HG03469 (cell line): Measurements from ENCODE around the gene SLC15A1.
"Not testable (repeated sequence)": the region's sequence is repeated elsewhere in the genome, so short reads cannot be mapped to it uniquely, and the experiment has no call there.

Experiments
- ATAC-seq: cut with Tn5 transposase; IDR thresholded peaks from one replicate; pipeline ENCODE4 v1.9.1; 2021; ENCODE audit warnings: mild to moderate bottlenecking, moderate library complexity, moderate number of reproducible peaks; ENCODE audit not compliant: unreplicated experiment

The SLC15A1 gene

DNA sequence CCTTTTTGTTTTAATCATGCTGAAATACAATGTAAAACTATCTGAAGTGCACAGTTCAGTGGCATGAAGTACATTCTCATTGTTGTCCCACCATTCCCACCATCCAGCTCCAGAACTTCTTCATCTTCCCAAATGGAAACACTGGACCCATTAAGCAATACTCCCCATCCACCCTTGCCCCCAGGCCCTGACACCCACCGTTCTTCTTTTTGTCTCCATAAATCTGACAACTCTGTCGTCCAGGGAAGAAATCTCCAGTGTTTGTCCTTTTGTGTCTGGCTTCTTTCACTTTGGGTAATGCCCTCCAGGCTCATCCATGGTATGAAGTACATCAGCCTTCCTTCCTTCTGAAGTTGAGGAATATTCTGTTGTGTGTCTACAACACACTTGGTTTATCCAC lies 2.6 kb upstream of the SLC15A1 start:
- ATAC-seq: no peak

DNA sequence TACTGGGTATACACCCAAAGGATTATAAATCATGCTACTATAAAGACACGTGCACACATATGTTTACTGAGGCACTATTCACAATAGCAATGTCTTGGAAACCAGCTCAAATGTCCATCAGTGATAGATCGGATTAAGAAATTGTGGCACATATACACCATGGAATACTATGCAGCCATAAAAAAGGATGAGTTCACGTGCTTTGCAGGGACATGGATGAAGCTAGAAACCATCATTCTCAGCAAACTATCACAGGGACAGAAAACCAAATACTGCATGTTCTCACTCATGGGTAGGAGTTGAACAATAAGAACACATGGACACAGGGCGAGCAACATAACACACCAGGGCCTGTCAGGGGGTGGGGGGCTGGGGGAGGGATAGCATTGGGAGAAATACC lies 2.0 kb upstream of the SLC15A1 start:
- not testable (repeated sequence) for ATAC-seq

DNA sequence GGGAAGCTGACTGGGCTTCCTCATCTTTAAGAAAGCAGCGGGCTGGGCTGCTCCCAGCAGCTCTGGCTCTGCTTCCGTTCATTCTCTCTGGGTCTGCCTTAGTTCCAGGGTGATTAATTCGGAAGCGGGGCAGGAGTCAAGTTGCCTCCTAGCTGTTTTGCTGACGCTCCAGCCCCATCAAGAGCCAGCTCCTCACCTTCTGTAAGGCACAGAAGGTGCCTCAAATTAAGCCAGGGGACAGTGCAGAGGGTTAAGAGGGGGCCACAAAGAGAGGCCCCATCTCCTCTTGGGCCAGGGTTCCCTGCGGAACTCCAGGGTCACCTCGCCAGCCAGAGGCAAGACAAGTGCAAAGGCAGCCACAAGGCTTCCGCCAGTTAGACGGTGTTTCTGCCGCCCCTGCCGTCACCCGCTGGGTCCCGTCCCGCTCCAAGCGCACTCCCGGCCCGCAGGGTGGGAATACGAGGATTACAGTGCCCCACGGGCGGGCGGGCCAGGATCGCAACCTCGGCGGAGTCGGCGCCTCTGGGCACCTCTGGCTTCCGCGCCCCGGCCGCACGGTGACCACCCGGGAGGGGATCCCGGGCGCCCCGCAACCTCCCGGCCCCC lies 508 bp downstream of the SLC15A1 start:
- no peak for ATAC-seq

DNA sequence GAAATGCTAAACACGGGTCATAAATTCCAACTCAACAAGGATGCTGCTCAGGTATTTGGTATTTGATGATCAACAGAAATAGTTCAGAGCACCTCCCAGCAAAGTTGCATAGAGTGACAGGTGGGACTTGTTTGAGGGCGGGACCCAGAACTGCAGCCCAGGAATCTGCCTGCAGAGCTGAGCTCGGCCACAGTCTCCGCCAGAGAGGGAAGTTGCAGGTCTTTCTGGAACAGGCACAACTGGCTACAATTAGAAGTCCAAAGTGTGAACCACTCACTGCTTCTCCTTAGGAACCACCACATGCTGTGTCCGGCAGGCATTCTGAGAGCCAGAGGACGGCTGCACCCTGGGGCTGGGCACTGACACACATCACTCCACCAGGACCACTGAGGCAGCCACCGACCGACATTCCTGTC lies 1.1 kb downstream of the SLC15A1 start:
- ATAC-seq: no peak

DNA sequence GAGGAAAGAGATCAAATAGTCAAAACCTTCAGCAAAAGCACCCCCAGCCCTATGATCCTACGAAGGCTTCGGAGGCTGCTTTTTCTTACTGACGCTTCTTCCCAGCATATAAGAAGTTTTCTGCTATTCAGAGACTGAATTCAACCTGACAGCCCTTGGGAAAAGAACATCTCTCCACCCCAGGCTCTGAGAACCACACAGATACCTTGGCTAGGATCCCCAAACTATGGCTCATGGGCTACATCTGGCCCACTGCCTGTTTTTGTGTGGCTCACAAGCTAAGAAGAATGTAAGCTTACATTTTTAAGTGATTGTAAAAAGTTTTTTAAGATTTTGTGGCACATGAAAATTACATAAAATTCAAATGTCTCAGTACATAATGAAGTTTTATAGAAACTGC lies 3.0 kb downstream of the SLC15A1 start:
- no peak for ATAC-seq

DNA sequence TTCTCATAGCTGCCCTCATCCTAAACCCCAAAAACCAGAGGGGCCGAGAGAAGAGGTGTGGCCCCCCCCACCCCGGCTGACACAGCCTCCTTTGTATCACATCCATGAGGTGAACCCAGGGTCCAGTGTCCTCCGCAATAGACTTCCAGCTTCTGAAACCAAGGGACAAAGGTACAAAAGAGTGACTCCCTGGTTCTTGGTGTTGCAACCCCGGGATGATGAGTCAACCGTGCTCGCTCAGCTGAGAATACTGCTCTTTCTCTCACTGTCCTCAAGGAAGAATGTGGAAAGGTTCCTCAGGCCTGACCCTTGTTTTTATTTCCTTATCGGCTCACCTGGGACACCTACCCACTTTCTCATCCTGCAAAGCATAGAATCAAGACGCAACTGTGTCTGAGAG lies 5.5 kb downstream of the SLC15A1 start:
- no peak for ATAC-seq

DNA sequence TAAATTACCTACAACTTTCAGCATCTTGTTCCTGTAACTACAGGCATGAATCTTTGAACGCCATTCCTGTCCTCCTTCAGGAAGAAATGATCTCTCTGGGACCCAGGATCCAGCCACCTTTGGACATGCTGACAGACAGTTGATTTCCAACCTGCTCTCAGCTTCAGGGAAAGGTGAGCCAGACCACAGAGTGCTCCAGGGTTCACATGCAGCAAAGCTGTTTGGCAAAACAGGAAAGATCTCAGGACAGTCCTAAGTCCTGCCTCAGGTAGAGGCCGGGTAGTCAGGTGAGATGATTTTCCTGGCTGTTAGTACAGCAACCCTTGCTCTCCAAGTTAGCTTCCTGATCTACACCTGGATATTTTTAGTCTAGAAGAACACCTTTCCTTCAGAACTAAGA lies 9.1 kb downstream of the SLC15A1 start:
- ATAC-seq: no peak

DNA sequence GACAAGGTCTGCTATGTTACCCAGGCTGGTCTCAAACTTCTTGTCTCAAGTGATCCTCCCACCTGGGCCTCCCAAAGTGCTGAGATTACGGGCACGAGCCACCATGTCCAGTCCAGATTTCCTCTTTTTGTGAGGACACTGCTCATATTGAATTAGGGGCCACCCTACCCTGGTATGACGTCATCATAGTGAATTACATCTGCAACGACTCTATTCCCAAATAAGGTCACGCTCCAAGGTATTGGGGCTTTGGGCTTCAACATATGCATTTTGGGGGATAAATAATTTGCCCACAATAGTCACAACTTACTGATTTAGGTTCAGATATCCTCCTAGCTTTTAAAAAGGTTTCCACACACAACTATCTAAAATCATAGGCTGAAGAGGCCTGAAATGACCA lies 9.5 kb downstream of the SLC15A1 start:
- no peak for ATAC-seq

DNA sequence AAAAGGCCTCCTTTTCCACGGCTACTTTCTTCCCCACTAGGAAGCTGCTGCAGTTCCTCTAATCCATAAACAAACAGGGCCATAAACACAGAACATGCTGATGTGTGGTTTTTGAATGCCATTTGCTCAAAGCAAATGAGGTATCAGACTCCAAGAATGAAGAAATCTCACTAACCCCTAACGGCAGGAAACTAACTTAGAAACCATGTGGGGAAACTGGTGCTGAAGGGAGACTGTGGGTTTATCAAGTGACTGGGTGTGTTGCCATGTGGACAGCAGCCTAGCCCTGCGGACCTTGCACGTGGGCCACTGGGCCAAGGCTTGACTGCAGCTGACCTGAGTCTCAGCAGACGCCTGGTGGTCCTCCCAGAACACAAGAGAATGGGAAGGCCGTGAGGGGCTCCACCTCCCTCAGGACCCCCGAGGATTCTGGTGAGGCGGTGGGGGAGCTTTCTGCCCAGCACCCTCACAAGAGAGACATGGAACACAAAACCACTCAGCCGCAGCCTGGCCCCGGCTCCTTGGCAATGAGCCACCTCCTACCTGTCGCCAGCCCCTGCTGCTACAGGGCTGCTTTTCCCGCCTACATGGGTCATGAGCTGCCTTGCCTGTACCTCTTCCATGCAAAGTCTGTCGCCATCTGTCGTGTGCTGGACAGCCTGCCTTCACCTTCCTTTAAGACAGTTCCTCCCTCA lies 10.6 kb downstream of the SLC15A1 start:
- ATAC-seq: no peak

DNA sequence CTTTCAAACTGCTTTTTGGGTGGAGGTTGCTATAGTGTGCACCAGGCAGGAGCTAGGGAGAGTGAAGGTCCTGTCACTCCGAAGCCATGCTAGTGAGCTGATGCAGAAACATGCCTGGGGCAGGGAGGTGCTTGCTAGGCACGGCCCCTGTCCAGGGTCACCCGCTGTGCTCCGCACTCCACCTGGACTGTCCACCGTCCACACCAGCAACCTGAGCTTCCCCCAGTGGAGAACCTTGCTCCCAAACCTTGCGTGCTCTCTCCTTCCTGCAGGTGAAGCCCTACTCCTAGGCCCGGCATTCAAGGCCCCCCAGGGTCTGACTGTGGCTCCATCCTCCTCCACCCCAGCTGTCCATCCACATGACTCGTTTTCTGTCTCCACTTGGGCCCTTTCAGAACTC lies 12.3 kb downstream of the SLC15A1 start:
- no peak for ATAC-seq

DNA sequence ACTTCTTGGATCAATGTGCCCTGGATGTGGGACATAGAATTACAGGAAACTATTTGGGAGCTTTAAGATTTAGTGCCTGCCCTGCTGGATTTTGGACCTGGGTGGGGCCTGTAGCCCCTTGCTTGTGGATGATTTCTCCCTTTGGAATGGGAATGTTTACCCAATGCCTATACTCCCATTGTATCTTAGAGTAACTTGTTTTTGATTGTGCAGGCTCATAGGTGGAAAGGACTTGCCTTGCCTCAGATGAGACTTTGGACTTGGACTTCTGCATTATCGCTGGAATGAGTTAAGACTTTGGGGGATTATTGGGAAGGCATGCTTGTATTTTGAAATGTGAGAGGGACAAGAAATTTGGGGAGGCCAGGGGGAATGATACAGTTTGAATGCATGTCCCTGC lies 13.5 kb downstream of the SLC15A1 start:
- ATAC-seq: no peak

DNA sequence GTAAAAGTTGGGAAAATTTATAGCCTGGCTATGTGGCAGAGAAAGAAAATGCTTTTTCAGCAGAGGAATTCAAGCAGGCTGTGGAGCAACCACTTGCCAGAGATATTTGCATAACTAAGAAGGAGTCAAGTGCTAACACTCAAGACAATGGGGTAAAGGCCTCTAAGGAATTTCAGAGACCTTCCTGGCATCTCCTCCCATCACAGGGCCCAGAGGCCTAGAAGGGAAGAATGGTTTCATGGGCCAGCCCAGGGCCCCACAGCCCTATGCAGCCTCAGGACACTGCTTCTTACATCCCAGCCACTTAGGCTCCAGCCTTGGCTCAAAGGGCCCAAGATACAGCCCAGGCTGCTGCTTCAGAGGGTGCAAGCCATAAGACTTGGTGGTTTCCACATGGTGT lies 14.3 kb downstream of the SLC15A1 start:
- no peak for ATAC-seq

DNA sequence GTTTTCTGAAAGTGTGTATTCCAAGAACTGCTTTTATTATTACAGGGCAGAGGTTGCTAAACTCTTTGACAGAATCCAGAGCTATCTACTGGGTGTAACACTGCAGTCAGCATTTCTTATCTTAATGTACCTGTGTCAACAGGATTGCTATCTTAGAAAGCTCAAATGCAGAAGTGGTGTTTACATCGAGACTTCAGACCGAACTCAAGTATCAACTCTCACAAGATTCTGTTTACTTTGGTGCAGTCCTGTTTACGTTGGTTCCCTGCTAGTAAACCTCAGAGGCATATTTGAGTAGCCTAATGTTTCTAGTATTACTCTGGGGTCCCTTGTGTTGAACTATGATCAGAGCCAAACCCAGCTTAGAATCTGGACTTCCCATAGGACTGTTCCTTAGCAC lies 20.5 kb downstream of the SLC15A1 start:
- no peak for ATAC-seq

DNA sequence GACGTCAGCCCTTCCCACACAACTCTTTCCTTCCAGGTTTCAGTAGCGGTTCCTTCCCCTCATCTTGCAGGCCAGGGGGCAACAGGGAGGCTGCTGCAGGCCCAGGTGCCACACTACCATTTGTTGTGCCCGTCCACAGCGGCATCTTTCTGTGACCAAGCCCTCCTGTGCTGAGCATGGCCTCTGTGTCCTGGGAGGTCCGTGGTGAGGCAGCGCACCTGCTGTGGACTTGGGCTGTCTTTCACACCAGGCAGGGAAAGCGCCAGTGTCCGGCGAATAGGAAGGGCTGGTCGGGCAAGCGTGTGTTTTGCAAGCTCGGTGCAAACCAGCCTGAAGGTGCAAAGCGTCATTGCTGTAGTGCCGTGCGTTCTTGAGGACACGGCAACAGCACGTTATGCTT lies 21.4 kb downstream of the SLC15A1 start:
- no peak for ATAC-seq

DNA sequence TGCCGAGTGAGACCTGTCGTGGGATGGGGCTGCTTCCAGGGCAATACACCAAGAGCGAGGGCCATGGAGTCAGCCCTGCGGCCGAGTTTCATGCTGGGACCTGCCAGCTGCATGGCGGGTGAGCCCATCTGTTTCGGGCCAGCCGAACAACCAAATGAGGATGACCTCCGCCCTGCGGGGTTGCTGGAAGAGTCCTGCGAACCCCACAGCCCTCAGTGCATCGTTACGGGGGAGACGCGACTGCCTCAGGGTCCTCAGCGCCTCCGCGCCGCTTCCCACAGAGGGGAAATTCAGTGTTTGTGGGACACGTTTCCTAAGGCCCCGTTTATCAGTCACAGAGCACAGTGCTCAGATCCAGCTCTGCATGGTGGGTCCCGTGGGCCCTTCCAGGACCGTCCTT lies 22.0 kb downstream of the SLC15A1 start:
- ATAC-seq: no peak

DNA sequence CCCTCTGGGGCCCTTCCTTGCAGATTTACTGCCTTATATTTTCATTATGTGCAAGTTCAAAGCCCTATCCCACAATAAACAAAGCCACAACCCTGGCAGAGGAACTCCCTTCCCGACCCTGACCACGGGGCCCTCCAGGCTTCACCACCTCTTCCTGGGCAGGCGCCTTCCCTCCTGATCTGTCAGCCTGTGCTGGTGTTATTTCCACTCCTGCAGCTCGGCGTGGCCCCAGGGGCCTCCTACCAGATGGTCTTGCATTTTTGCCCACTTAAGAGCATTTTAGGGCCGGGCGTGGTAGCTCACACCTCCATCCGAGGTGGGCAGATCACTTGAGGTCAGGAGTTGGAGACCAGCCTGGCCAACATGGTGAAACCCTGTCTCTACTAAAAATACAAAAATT lies 22.8 kb downstream of the SLC15A1 start:
- no peak for ATAC-seq

DNA sequence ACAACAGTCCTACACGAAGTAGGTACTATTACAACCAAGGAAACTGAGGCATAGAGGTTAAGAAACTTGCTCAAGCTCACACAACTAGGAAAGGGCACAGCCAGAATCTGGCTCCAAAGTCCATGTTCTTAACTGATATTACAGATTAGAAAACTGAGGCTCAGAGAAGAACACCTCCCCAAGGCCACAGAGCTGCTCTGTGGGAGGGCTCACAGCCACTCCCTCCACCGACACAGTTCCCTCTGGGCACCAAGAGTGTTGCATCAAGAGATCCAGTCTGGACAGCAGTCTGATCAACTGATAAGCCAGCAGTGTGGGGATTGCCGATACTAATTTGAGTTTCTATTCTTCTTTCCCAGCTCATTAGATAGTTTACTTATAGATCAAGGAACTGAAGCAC lies 29.5 kb downstream of the SLC15A1 start:
- ATAC-seq: no peak

DNA sequence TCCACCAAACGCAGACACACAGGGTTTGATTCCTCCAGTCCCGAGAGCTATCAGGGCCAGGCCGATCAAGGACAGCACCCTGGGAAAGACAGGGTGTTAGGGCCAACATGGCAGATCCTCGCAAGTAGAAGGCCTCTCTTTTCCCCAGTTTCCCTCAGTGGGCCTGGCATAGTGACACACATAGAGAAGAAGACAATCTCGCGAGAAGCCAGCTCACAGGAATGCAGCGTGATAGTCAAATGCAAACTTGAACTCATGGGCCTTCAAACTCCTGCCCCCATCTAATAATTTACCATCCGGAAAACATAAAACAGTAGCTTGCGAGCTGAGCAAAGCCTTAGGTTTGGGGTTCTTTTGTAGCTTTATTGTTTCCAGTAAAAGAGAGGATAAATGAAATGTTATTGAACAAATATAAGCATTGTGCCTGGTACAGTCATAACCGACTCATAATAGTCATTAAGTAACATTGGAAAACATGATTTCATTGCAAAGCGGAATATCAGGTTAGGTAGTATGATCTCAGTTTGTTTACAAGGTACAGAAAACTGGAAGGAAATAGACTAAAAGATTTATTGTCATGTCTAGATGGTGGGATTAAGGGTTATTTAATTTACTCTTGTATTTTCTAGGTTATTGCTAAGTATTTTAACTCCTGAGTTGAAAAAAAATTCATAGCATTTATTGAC lies 30.5 kb downstream of the SLC15A1 start:
- no peak for ATAC-seq

DNA sequence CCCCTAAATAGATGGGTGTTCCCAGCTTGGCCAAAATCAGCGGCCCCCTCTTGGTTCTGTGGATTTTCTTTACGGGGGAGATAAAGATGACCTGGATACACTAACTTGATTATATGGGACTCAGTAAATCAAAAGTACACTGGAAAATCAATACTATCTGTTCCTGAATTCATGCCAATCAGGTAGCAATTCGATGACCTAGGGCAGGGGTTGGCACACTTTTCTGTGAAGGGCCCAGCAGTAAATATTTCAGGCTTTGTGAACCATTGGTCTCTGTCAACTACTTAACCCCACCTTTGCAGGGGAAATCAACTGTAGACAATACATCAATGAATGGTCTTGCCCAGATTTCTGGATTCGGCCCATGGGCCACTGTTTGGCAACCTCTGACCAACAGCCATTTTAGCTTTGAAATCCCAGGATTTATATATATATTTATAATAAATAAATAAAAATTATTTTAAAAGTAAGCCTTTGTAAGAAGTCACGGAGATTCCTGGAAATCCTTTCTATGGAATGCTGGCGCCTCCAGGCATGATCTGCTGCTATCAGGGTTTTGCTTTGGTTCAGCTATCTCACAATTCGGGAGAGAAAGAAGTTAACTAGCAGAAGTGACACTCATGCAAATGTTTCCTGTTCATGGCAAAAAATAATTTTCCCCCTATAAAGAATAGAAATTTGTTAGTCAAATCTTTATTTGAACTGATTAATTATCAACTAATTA lies 32.8 kb downstream of the SLC15A1 start:
- no peak for ATAC-seq

DNA sequence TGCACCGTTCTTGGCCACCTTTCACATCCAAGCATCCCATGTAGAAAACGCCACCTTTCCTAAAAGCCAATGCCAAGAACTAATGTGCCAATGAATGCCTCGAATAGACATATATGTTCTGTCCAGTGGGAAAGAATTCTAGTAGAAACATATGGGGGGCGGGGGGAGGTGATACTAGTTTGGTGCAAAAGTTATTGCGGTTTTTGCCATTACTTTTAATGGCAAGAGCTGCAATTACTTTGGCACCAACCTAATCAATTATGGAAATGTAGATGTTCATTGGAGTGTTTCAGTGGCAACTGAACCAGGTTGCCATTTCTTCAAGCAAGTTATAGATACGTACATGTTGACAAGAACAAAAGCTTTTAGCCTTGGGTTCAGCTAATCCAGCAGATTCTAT lies 34.6 kb downstream of the SLC15A1 start:
- no peak for ATAC-seq

DNA sequence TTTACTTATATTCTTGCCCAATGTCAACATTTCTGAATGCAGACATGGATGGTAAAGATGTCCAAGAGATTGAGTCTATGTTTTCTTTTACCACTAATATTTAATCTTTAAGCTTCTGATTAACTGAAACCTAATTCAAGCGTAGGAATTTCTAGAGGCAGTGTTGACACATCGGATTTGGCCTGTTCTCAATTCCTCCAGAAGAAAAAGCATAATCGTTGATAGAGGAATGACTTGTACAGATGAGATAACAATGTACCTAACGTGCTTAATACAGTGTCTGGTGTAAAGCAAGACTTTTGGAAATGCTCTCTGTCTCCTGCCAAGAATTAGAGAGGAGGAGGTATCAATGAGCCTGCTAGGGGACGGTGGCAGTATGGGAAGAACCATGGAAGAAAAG lies 35.2 kb downstream of the SLC15A1 start:
- no peak for ATAC-seq

DNA sequence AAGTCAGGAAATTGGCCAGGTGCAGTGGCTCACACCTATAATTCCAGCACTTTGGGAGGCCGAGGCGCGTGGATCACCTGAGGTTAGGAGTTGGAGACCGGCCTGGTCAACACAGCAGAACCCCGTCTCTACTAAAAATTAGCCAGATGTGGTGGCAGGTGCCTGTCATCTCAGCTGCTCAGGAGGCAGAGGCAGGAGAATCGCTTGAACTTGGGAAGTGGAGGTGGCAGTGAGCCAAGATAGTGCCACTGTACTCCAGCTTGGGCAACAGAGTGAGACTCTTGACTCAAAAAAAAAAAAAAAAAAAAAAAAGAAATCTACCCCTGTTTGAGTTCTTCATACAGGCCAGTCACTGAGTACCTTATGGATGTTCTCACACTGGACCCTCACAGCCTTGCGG lies 42.0 kb downstream of the SLC15A1 start:
- no peak for ATAC-seq
